ENCODE results near the gene POLQ. TPM values are rescaled to one million over a fixed set of nuclear protein-coding genes. Genes with fewer than 3 reads are reported as not detected.

Gene POLQ
- total RNA-seq, 1 donor from 2014 or later, result 0.56 TPM

DNA sequence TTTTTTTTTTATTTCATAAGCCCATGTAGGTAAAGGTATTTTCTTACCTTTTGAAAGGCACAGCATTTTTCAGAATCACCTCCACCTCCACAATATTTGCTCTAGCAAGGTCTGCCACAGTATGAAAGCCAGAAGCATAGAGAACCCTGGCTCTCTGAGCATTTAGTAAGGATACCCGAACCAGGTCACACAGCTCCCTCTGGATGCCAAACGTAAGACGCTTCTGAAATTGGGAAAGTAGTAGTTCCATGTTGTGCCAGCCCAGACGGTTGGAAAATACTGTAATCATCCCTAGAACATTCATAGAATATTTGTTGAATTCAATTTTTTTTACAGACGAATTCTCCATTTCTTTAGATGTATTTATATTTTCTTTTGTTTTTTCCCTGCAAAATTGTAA lies 52.4 kb downstream of the POLQ start:
- intact Hi-C loops (cut with DNase I), result no loop called here
- no peaks in the 10 kb centered on the region for H3K4me1 ChIP-seq
- H3K9me3 ChIP-seq, result no peaks in the 10 kb centered on the region
- no peaks in the 10 kb centered on the region for H3K36me3 ChIP-seq
- TF ChIP-seq CTCF (IDR thresholded peaks at IDR 0.05), result no peak
- H3K27me3 ChIP-seq (ENCODE audit: low read depth), result no peaks in the 10 kb centered on the region
- H3K4me3 ChIP-seq, result no peak overlapping the region
- ATAC-seq, result no peak
- no peak overlapping the region for H3K27ac ChIP-seq
- no peak for DNase-seq

DNA sequence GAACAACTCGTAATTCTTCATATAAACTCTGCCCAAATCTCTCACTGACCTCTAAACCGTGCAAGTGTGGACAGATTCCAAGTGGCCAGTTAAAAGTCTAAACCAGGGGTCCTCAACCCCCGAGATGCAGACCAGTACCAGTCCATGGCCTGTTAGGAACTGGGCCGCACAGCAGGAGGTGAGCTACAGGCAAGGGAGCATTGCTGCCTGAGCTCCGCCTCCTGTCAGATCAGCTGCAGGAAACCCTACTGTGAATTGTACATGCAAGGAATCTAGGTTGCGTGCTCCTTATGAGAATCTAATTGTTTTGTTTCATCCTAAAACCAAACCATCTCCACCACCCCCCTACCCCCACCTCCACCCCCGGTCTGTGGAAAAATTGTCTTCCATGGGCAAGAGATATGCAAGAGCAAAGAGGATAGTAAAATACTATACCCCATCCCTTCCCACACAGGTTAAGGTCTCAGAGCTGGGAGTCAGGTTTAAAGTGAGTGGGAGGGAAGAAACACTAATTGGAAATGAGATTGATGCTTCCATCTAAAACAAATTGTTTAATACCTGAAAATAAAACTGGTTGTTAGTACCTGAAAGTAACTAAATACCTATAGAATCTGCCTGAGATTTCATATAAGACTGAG lies 54.0 kb downstream of the POLQ start:
- ATAC-seq (no peak), DNase-seq (no peak)
- no peak for TF ChIP-seq CTCF (IDR thresholded peaks at IDR 0.05)
- H3K27ac ChIP-seq, result no peak overlapping the region
- no peaks in the 10 kb centered on the region for H3K36me3 ChIP-seq
- no peak overlapping the region for H3K4me3 ChIP-seq
- H3K27me3 ChIP-seq (ENCODE audit: low read depth), result no peaks in the 10 kb centered on the region
- no peaks in the 10 kb centered on the region for H3K9me3 ChIP-seq
- intact Hi-C loops (cut with DNase I), result no loop called here
- H3K4me1 ChIP-seq, result no peaks in the 10 kb centered on the region

- TF ChIP-seq CTCF (IDR thresholded peaks at IDR 0.05), result no peak
Measured at GRCh38 chr3:121490161-121490560, 55.6 kb downstream of the POLQ start.

DNA sequence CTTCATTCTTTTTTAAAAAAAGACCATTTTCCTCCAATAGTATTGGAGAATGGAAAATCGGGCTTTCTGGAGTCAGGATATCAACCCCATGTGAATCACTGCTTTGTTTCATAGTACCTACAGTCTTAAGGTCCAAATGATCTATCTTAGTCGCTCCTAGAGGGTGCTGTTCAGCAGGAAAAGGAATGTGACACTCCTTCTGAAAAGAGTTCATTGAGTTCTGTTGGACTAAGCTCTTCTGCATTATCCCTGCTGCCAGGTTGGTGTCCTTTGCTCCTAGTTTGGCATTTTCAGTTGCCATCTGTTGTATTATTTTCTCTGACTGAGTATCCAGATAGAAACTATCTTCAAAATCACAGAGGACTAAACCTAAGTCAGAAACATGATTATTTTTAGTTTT lies 57.2 kb downstream of the POLQ start:
- no peak for DNase-seq
- H3K4me1 ChIP-seq, result no peaks in the 10 kb centered on the region
- H3K36me3 ChIP-seq, result no peaks in the 10 kb centered on the region
- intact Hi-C loops (cut with DNase I), result no loop called here
- no peaks in the 10 kb centered on the region for H3K27me3 ChIP-seq (ENCODE audit: low read depth)
- ATAC-seq, result no peak
- no peak overlapping the region for H3K4me3 ChIP-seq
- TF ChIP-seq CTCF (IDR thresholded peaks at IDR 0.05), result no peak
- H3K9me3 ChIP-seq, result no peaks in the 10 kb centered on the region
- no peak overlapping the region for H3K27ac ChIP-seq

More at GRCh38 chr3:121490161-121490560, 55.6 kb downstream of the POLQ start:
- Histone ChIP-seq H3K4me1 (no peaks in the 10 kb centered on the region), H3K27ac (no peak overlapping the region), H3K9me3 (no peaks in the 10 kb centered on the region), H3K27me3 (ENCODE audit: low read depth) (no peaks in the 10 kb centered on the region), H3K4me3 (no peak overlapping the region), H3K36me3 (no peaks in the 10 kb centered on the region)
- DNase-seq (no peak), ATAC-seq (no peak)
- intact Hi-C loops (cut with DNase I), result no loop called here

GRCh38 chr3:121483290-121483689 lies 62.5 kb downstream of the POLQ start:
- Histone ChIP-seq H3K27ac (no peak overlapping the region), H3K9me3 (no peaks in the 10 kb centered on the region), H3K36me3 (no peaks in the 10 kb centered on the region), H3K4me1 (no peaks in the 10 kb centered on the region), H3K27me3 (ENCODE audit: low read depth) (no peaks in the 10 kb centered on the region), H3K4me3 (no peak overlapping the region)
- TF ChIP-seq CTCF (IDR thresholded peaks at IDR 0.05), result no peak
- intact Hi-C loops (cut with DNase I), result no loop called here
- ATAC-seq (no peak), DNase-seq (no peak)

Measured in lower lobe of right lung (tissue), 2 donors.